ENCODE data around the gene CLSTN1. TPM values are rescaled to one million over a fixed set of nuclear protein-coding genes. Genes with fewer than 3 reads are reported as not detected.

Gene CLSTN1
- total and polyA plus RNA-seq, 10 donors, result 28.8 to 70.7 (median 60.5) TPM

- H3K4me1 ChIP-seq, result peaks cover 29 to 53% (median 37%) of the 10 kb centered on the region in 6 donors
- TF ChIP-seq CTCF (IDR thresholded peaks at IDR 0.05 in 8 of 11, conservative IDR thresholded peaks at IDR 0.05 in 3 of 11) (no peak), POLR2AphosphoS5 (IDR thresholded peaks at IDR 0.05) (no peak), POLR2A (IDR thresholded peaks at IDR 0.05) (no peak)
- no peak overlapping the region for H3K27ac ChIP-seq
- DNase-seq, result no peak
- no peak overlapping the region for H3K4me3 ChIP-seq
- H3K36me3 ChIP-seq, result peaks cover 0 to 47% (median 4%) of the 10 kb centered on the region in 6 donors
- peaks cover 0 to 26% (median 0%) of the 10 kb centered on the region in 7 donors for H3K27me3 ChIP-seq (replicated peaks in 1 of 7)
- H3K9me3 ChIP-seq, result no peaks in the 10 kb centered on the region
- WGBS, 5 donors, result 75 to 91% (median 80%) methylated on average over 4 to 9 of the region's 9 CpGs
- intact Hi-C loops (cut with DNase I; ENCODE audit: low total_unique reads), result no loop called here
Measured at GRCh38 chr1:9871021-9871420, 47.3 kb upstream of the CLSTN1 start.

GRCh38 chr1:9870572-9870971 lies 46.8 kb upstream of the CLSTN1 start:
- no peak for DNase-seq
- TF ChIP-seq POLR2A (IDR thresholded peaks at IDR 0.05) (no peak), POLR2AphosphoS5 (IDR thresholded peaks at IDR 0.05) (no peak), CTCF (IDR thresholded peaks at IDR 0.05 in 8 of 11, conservative IDR thresholded peaks at IDR 0.05 in 3 of 11) (no peak)
- no peak overlapping the region for H3K4me3 ChIP-seq
- peaks cover 28 to 55% (median 39%) of the 10 kb centered on the region in 6 donors for H3K4me1 ChIP-seq
- peaks cover 0 to 26% (median 0%) of the 10 kb centered on the region in 7 donors for H3K27me3 ChIP-seq (replicated peaks in 1 of 7)
- peaks cover 0 to 51% (median 4%) of the 10 kb centered on the region in 6 donors for H3K36me3 ChIP-seq
- H3K9me3 ChIP-seq, result no peaks in the 10 kb centered on the region
- intact Hi-C loops (cut with DNase I; ENCODE audit: low total_unique reads), result no loop called here
- H3K27ac ChIP-seq, result no peak overlapping the region
- 79 to 93% (median 86%) methylated on average over 4 of the region's 4 CpGs for WGBS, 5 donors

- TF ChIP-seq POLR2A (IDR thresholded peaks at IDR 0.05) (no peak), CTCF (IDR thresholded peaks at IDR 0.05 in 8 of 11, conservative IDR thresholded peaks at IDR 0.05 in 3 of 11) (no peak), POLR2AphosphoS5 (IDR thresholded peaks at IDR 0.05) (no peak)
- no peak for DNase-seq
- Histone ChIP-seq H3K4me1 (peaks cover 21 to 55% (median 36%) of the 10 kb centered on the region in 6 donors), H3K27me3 (replicated peaks in 1 of 7) (peaks cover 0 to 26% (median 0%) of the 10 kb centered on the region in 7 donors), H3K27ac (no peak overlapping the region), H3K9me3 (no peaks in the 10 kb centered on the region), H3K4me3 (no peak overlapping the region), H3K36me3 (peaks cover 0 to 51% (median 4%) of the 10 kb centered on the region in 6 donors)
- WGBS, 5 donors, result 94 to 99% (median 97%) methylated on average over 10 to 13 of the region's 13 CpGs
- intact Hi-C loops (cut with DNase I; ENCODE audit: low total_unique reads), result loop anchor here (5.0 to 10.0 kb wide), 3 partner anchors 88 to 245 kb away; no protein-coding TSS in a partner anchor
Measured at GRCh38 chr1:9869831-9870251, 46.1 kb upstream of the CLSTN1 start.

- 44 to 69% (median 56%) methylated on average over 3 of the region's 3 CpGs for WGBS, 5 donors
- Histone ChIP-seq H3K9me3 (no peaks in the 10 kb centered on the region), H3K4me3 (no peak overlapping the region), H3K27me3 (replicated peaks in 1 of 7) (peaks cover 0 to 25% (median 0%) of the 10 kb centered on the region in 7 donors), H3K36me3 (peaks cover 0 to 51% (median 4%) of the 10 kb centered on the region in 6 donors), H3K27ac (peak overlapping the region in 1 of 8 donors; percentile 9), H3K4me1 (peaks cover 22 to 57% (median 39%) of the 10 kb centered on the region in 6 donors)
- no peak for DNase-seq
- no peak for TF ChIP-seq POLR2A (IDR thresholded peaks at IDR 0.05)
- peak in 2 of 3 donors; percentile 51 to 70 for TF ChIP-seq POLR2AphosphoS5 (IDR thresholded peaks at IDR 0.05)
- intact Hi-C loops (cut with DNase I; ENCODE audit: low total_unique reads), result loop anchor here (5.0 to 10.0 kb wide), 3 partner anchors 86 to 243 kb away; no protein-coding TSS in a partner anchor
Measured at GRCh38 chr1:9868244-9868590, 44.5 kb upstream of the CLSTN1 start.

Data from spleen (tissue), 11 donors.